Stimulated activated CD8-positive, alpha-beta memory T cell treated with anti-CD3 and anti-CD28 coated beads, Interleukin-15, amount 100 ng/mL, for 48 hours (primary cell): ENCODE measurements around the gene TUBB6.

Experiments used
- DNase-seq, 2 donors: peaks; one replicate each; pipeline ENCODE4 v3.0.0-alpha.2; 2020; ENCODE audit warnings: low read depth in 2 of 2

The TUBB6 gene

GRCh38 chr18:12307701-12308385, at the start of gene TUBB6:
Gene TUBB6, plus strand, starts transcription at chr18:12308241. Its CDS starts 52 bp downstream, at chr18:12308293.
- peak; percentile 27 to 35 for DNase-seq

- no peak for DNase-seq
Observed at GRCh38 chr18:12258719-12259705, 49.0 kb upstream of the TUBB6 start.

GRCh38 chr18:12262748-12263147, 45.3 kb upstream of the TUBB6 start:
- no peak for DNase-seq

GRCh38 chr18:12264864-12265263, 43.2 kb upstream of the TUBB6 start:
- DNase-seq: no peak

GRCh38 chr18:12271376-12272235, 36.4 kb upstream of the TUBB6 start:
- DNase-seq: peak; percentile 16 to 30

- no peak for DNase-seq
Observed at GRCh38 chr18:12274793-12275192, 33.2 kb upstream of the TUBB6 start.

GRCh38 chr18:12276736-12277554, 31.1 kb upstream of the TUBB6 start:
- no peak for DNase-seq

GRCh38 chr18:12278215-12278671, 29.8 kb upstream of the TUBB6 start:
- no peak for DNase-seq

GRCh38 chr18:12278741-12279682, 29.0 kb upstream of the TUBB6 start:
- no peak for DNase-seq

- no peak for DNase-seq
Observed at GRCh38 chr18:12279781-12280531, 28.1 kb upstream of the TUBB6 start.

- DNase-seq: no peak
Observed at GRCh38 chr18:12281861-12282260, 26.2 kb upstream of the TUBB6 start.

- no peak for DNase-seq
Observed at GRCh38 chr18:12282442-12283039, 25.5 kb upstream of the TUBB6 start.

- no peak for DNase-seq
Observed at GRCh38 chr18:12283256-12283655, 24.8 kb upstream of the TUBB6 start.

- DNase-seq: no peak
Observed at GRCh38 chr18:12283666-12284065, 24.4 kb upstream of the TUBB6 start.

GRCh38 chr18:12287131-12287681, 20.8 kb upstream of the TUBB6 start:
- no peak for DNase-seq

- DNase-seq: no peak
Observed at GRCh38 chr18:12287684-12288402, 20.2 kb upstream of the TUBB6 start.

GRCh38 chr18:12288403-12288755, 19.7 kb upstream of the TUBB6 start:
- no peak for DNase-seq

- DNase-seq: no peak
Observed at GRCh38 chr18:12290086-12290485, 18.0 kb upstream of the TUBB6 start.
